ENCODE data around the gene PDCL2. TPM values are rescaled to one million over a fixed set of nuclear protein-coding genes. Genes with fewer than 3 reads are reported as not detected.

Gene PDCL2
- total and polyA plus RNA-seq, 2 of the 13 experiments (the other 11 are each of a cell fraction or from before 2014, with no cell fraction given), result not detected

DNA sequence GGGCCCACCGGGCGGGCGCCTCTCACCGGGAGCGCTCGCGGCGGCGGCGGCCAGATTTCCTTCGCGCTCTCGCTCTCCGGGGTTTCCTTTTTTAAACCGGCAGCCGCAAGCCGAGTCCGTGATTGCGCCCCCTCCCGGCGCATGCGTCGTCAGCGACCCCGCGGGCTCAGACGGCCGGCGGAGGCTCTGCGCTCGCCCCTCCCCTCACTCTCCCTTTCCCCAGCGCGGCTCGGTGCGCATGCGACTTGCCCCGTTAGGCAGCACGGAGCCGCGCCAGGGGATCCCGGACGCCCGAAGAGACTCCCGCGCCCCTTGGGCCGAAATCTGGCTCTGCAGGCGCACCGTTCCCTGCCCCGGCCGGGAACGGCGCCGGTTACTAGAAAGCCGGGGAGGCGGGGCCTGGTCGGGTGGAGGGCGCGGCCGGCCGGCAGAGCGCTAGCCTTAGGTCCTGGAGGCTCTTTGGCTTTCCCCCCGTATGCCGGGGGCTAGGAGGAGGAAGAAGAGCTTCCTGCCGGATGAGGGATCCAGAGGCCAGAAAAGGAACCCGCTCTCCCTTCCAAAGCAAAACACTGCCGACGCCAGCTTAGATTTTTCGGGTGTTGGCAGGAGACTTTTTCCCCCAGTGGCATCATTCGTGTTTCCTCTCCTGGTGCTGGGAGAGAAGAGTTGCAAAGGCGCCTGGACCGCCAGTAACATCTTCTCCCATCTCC is 45.1 kb downstream of the PDCL2 start, which contains the start of gene CLOCK (continued):
- TF ChIP-seq ZNF280D (CRISPR knock-in tag; IDR thresholded peaks at IDR 0.05) (no peak), FLYWCH1 (CRISPR knock-in tag; IDR thresholded peaks at IDR 0.05) (no peak), ZNF12 (CRISPR knock-in tag; IDR thresholded peaks at IDR 0.05) (no peak), ZNF770 (CRISPR knock-in tag; IDR thresholded peaks at IDR 0.05) (peak; percentile 35; the same call in 1 of the 2 replicates), ZBTB38 (CRISPR knock-in tag; IDR thresholded peaks at IDR 0.05) (peak; percentile 47; the same call in 1 of the 2 replicates), RORA (CRISPR knock-in tag; IDR thresholded peaks at IDR 0.05) (no peak), TFDP2 (CRISPR knock-in tag; IDR thresholded peaks at IDR 0.05) (peak; percentile 48; the same call in 1 of the 2 replicates), ZFP82 (CRISPR knock-in tag; IDR thresholded peaks at IDR 0.05; ENCODE audit: borderline replicate concordance) (peak; percentile 86; the same call in 1 of the 2 replicates), ZNF510 (CRISPR knock-in tag; IDR thresholded peaks at IDR 0.05; ENCODE audit: low read depth) (0 out of 2 replicates have a peak, but pooled peaks have one; percentile 34), MXI1 (IDR thresholded peaks at IDR 0.05; ENCODE audit: borderline replicate concordance, low read depth, low read length) (peak; percentile 8; the same call in 1 of the 3 replicates), MAZ (IDR thresholded peaks at IDR 0.05; ENCODE audit: borderline replicate concordance, low read depth, low read length) (peak; percentile 55), MAZ (CRISPR knock-in tag; IDR thresholded peaks at IDR 0.05; ENCODE audit: low read depth) (0 out of 2 replicates have a peak, but pooled peaks have one; percentile 38), PAX8 (CRISPR knock-in tag; IDR thresholded peaks at IDR 0.05; ENCODE audit: borderline replicate concordance) (no peak), ZKSCAN8 (CRISPR knock-in tag; IDR thresholded peaks at IDR 0.05; ENCODE audit: borderline replicate concordance) (0 out of 2 replicates have a peak, but pooled peaks have one; percentile 40), GLI4 (CRISPR knock-in tag; IDR thresholded peaks at IDR 0.05; ENCODE audit: borderline replicate concordance) (no peak; the same call in 1 of the 2 replicates), KDM6A (CRISPR knock-in tag; IDR thresholded peaks at IDR 0.05; ENCODE audit: low read depth) (no peak), ZNF446 (CRISPR knock-in tag; IDR thresholded peaks at IDR 0.05) (no peak), ZNF124 (CRISPR knock-in tag; IDR thresholded peaks at IDR 0.05) (no peak), ZNF850 (CRISPR knock-in tag; conservative IDR thresholded peaks at IDR 0.05) (peak; percentile 77; the same call in 1 of the 2 replicates), LCORL (IDR thresholded peaks at IDR 0.05) (no peak), LCORL (CRISPR knock-in tag; IDR thresholded peaks at IDR 0.05) (peak; percentile 89), ZFP37 (CRISPR knock-in tag; IDR thresholded peaks at IDR 0.05; ENCODE audit: borderline replicate concordance) (peak; percentile 18; the same call in 1 of the 2 replicates)
- TF ChIP-seq, protein P1, sequence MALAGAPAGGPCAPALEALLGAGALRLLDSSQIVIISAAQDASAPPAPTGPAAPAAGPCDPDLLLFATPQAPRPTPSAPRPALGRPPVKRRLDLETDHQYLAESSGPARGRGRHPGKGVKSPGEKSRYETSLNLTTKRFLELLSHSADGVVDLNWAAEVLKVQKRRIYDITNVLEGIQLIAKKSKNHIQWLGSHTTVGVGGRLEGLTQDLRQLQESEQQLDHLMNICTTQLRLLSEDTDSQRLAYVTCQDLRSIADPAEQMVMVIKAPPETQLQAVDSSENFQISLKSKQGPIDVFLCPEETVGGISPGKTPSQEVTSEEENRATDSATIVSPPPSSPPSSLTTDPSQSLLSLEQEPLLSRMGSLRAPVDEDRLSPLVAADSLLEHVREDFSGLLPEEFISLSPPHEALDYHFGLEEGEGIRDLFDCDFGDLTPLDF (CRISPR knock-in tag; IDR thresholded peaks at IDR 0.05), result peak; percentile 41; the same call in 1 of the 2 replicates
